ENCODE results near the gene AMOTL2.

The AMOTL2 gene

GRCh38 chr3:134357261-134357913 lies 16.9 kb downstream of the AMOTL2 start:
- no peak for DNase-seq (ENCODE audit: low read depth)
- TF ChIP-seq, protein P1, sequence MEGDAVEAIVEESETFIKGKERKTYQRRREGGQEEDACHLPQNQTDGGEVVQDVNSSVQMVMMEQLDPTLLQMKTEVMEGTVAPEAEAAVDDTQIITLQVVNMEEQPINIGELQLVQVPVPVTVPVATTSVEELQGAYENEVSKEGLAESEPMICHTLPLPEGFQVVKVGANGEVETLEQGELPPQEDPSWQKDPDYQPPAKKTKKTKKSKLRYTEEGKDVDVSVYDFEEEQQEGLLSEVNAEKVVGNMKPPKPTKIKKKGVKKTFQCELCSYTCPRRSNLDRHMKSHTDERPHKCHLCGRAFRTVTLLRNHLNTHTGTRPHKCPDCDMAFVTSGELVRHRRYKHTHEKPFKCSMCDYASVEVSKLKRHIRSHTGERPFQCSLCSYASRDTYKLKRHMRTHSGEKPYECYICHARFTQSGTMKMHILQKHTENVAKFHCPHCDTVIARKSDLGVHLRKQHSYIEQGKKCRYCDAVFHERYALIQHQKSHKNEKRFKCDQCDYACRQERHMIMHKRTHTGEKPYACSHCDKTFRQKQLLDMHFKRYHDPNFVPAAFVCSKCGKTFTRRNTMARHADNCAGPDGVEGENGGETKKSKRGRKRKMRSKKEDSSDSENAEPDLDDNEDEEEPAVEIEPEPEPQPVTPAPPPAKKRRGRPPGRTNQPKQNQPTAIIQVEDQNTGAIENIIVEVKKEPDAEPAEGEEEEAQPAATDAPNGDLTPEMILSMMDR (IDR thresholded peaks at IDR 0.05; ENCODE audit: low read depth, low read length, missing control alignments): no peak
- H3K4me3 ChIP-seq (ENCODE audit: low read depth, low read length): no peak overlapping the region

GRCh38 chr3:134356411-134357040 lies 17.7 kb downstream of the AMOTL2 start:
- H3K4me3 ChIP-seq (ENCODE audit: low read depth, low read length): no peak overlapping the region
- TF ChIP-seq, protein P1 (IDR thresholded peaks at IDR 0.05; ENCODE audit: low read depth, low read length, missing control alignments): no peak
- DNase-seq (ENCODE audit: low read depth): no peak

DNA sequence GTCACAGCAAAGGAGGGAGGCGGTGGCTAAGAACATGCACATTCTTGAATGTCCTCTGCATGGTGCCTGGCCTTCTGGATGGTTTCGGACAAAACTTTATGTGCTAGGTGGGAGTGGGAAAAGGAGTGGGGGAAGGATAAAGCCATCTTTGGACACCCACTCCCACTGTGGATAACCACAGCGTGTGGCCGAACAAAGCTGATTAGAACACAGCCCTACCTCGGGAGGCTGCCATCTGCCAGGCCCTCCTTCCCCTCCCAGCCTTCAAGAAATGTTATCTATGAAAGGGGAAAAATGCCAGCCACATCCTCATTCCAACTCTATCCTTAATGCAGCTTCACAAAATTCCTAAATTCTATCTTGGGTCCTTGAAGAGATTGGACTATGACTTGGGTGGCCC lies 18.8 kb downstream of the AMOTL2 start:
- no peak for DNase-seq (ENCODE audit: low read depth)
- H3K4me3 ChIP-seq (ENCODE audit: low read depth, low read length): no peak overlapping the region
- TF ChIP-seq, protein P1 (IDR thresholded peaks at IDR 0.05; ENCODE audit: low read depth, low read length, missing control alignments): no peak

GRCh38 chr3:134354612-134355251 lies 19.5 kb downstream of the AMOTL2 start:
- TF ChIP-seq, protein P1 (IDR thresholded peaks at IDR 0.05; ENCODE audit: low read depth, low read length, missing control alignments): no peak
- no peak for DNase-seq (ENCODE audit: low read depth)

DNA sequence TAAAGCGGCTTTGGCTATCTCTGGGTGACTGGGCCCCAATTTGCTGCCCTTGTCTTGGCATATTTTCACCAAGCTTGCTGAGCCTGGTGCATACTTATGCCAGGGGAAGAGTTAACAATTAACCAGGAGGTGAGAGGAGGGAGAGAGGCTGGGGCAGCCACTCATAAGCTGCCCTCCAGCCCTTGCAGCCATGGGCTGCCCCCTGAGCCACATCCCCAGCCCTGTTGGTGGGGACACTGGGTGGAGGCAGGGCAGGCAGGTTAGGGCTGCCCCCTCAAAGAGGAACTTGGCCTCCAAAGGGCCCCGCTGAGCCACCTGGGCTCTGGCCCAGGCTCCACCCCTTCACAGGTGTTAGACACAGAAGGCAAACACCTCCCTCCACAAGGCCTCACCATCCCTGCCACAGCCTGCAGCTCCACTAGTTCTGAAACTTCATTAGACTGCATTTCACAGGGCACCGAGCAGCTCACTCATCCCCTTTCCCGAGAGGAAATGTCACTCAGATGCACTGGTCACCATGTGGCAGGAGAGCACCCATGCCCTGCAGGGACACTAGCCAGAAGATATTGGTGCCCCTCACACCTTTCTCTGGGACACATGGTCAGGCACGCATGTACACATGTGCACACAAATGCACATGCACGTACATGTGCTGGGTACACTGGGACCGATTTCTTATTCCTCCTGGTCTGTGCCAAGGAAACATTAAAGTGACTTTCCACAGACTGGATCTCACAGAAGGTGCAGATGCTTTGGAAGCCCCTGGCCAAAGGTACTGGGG lies 20.2 kb downstream of the AMOTL2 start:
- DNase-seq (ENCODE audit: low read depth): no peak
- TF ChIP-seq, protein P1 (IDR thresholded peaks at IDR 0.05; ENCODE audit: low read depth, low read length, missing control alignments): no peak
- no peak overlapping the region for H3K4me3 ChIP-seq (ENCODE audit: low read depth, low read length)

More at GRCh38 chr3:134354612-134355251, 19.5 kb downstream of the AMOTL2 start:
- no peak overlapping the region for H3K4me3 ChIP-seq (ENCODE audit: low read depth, low read length)

DNA sequence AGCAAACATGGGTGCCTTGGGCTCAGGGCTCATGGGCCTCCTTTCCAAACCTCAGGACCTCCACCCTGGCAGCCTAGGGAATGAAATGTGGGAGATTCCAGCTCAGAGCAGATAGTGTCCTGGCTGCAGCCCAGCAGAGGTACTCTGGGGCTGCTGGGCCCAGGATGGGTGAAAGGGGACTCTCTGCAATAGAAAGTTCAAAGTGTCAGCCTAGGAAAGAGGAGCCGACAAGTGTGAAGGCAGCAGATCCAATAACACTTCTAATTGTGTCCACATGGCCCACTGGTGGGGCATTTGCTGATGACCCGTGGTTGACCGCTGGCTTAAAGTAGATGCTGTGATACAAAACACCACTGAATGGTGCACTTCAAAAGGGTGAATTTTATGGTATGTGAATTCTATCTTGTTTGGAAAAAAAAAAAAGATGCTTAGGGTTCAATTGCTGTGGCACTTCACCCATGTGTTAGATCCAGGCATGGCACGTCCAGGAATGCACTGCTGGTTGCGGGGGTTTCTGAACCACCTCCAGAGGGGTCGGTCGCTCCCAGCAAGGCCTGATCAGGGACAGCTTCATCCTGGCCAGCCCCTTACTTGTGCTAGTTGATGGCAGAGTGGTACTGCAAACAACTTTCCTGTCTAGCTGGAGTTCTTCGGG lies 20.9 kb downstream of the AMOTL2 start:
- DNase-seq (ENCODE audit: low read depth): no peak
- TF ChIP-seq, protein P1 (IDR thresholded peaks at IDR 0.05; ENCODE audit: low read depth, low read length, missing control alignments): no peak
- H3K4me3 ChIP-seq (ENCODE audit: low read depth, low read length): no peak overlapping the region

Data from GM12864 (cell line).